GM12891 (cell line): ENCODE measurements around the gene SULF2.
A peak's percentile ranks its signal among the peaks of the same experiment; 100 is the strongest.

Experiments
- DNase-seq: peaks from one replicate; pipeline ENCODE4 v3.0.0; 2011; ENCODE audit warnings: low spot score; ENCODE audit not compliant: insufficient read length
- FAIRE-seq: peaks from 2 replicates; lab custom pipeline; 2011; peaks lifted over from hg19 to GRCh38; lab: Jason Lieb, UNC
- PAX5 ChIP-seq: IDR thresholded peaks from 2 replicates; pipeline ENCODE4 v1.6.1; 2011; ENCODE audit warnings: low read length, moderate library complexity, mild to moderate bottlenecking; ENCODE audit not compliant: insufficient read depth, severe bottlenecking
- POLR2A ChIP-seq: IDR thresholded peaks from 2 replicates; pipeline ENCODE4 v1.6.1; 2011; ENCODE audit warnings: low read depth, low read length, control low read depth
- POLR2AphosphoS5 ChIP-seq: IDR thresholded peaks from 2 replicates; pipeline ENCODE4 v1.6.1; 2011; ENCODE audit warnings: low read depth, low read length, control low read depth
- POU2F2 ChIP-seq: IDR thresholded peaks from 2 replicates; pipeline ENCODE4 v1.6.1; 2011; ENCODE audit warnings: low read depth, mild to moderate bottlenecking, control low read depth, low read length, moderate library complexity
- SPI1 ChIP-seq: IDR thresholded peaks from 2 replicates; pipeline ENCODE4 v1.6.1; 2011; ENCODE audit warnings: low read depth, low read length, control low read depth
- TAF1 ChIP-seq: IDR thresholded peaks from 2 replicates; pipeline ENCODE4 v1.6.1; 2011; ENCODE audit warnings: low read depth, low read length, control low read depth

Gene SULF2

GRCh38 chr20:47669489-47669888 lies 115.8 kb downstream of the SULF2 start:
- no peak for TF ChIP-seq PAX5
- no peak for TF ChIP-seq POU2F2
- TF ChIP-seq POLR2AphosphoS5: no peak
- peak; percentile 27 for TF ChIP-seq POLR2A
- no peak for TF ChIP-seq TAF1
- TF ChIP-seq SPI1: no peak
- DNase-seq (no peak), FAIRE-seq (no peak)

GRCh38 chr20:47669152-47669425 lies 116.2 kb downstream of the SULF2 start:
- no peak for TF ChIP-seq POLR2A
- no peak for TF ChIP-seq TAF1
- TF ChIP-seq SPI1: no peak
- TF ChIP-seq PAX5: no peak
- DNase-seq (no peak), FAIRE-seq (no peak)

- TF ChIP-seq POU2F2 (no peak), POLR2A (no peak), TAF1 (no peak), PAX5 (no peak), POLR2AphosphoS5 (no peak; the same call in 1 of the 2 replicates), SPI1 (no peak)
- FAIRE-seq: no peak
- DNase-seq: no peak
Observed at GRCh38 chr20:47668313-47669151, 116.7 kb downstream of the SULF2 start.

DNA sequence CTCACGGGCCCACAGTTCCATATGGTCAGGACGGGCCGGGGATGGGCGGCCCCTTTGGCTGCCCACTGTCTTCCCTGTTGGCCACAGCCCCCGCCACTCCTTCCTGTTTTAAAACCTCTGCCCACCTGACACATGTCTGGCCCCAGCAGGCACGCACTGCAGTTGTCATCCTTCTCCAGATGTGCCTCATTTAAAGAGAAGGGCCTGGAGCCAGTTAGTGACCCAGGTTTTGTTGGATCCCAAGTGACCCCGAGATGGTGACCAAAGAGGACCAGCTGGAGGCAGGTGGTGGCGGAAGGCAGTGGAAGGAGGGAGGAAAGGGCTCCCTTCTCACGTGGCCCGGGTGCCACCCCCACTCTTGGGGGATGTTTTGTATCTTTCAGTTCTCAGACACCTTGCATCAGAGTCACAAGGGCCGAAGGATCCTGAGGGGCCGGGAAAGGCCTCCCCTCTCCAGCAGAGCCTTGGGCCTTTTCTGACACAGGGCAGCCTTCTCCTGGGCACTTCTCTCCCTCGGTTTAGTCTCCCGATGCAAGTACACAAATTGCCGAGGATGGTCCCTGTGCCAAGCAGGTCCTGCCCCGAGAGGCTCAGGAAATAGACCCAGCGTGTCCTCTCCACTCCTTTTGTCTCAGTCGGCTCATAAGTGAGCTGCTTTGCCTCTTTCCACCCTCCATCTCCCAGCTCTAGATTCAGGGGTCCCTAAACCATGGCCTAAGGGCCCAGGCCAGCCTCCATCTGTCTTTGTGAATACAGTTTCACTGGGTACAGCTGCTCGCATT lies 117.6 kb downstream of the SULF2 start:
- TF ChIP-seq SPI1: no peak
- no peak for TF ChIP-seq TAF1
- no peak for TF ChIP-seq POLR2A
- TF ChIP-seq POU2F2: no peak
- no peak for TF ChIP-seq PAX5
- no peak for TF ChIP-seq POLR2AphosphoS5
- DNase-seq (no peak), FAIRE-seq (no peak)

DNA sequence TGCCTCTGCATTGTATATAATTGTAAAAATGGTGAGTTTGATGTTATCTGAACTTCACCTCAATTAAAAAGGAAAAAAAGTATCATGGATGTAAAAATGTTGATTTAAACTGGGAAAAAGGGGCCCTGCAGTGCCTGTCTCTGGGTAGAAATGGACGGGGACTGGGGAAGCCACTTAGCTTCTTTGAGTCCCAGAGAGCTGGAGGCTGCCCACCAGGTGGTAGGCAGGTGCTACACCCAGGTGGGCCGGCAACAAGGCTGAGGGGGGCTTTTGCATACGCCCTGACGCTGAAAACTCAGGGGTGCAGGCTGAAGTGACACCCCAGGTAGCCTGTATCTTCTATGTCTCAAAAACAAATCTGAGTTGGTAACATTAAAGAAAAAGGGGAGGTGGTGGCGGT lies 118.2 kb downstream of the SULF2 start:
- no peak for FAIRE-seq
- no peak for DNase-seq
- TF ChIP-seq POU2F2 (no peak), TAF1 (no peak), POLR2AphosphoS5 (no peak), POLR2A (peak; percentile 43; the same call in 1 of the 2 replicates), SPI1 (no peak), PAX5 (no peak)

GRCh38 chr20:47666304-47666703 lies 119.0 kb downstream of the SULF2 start:
- FAIRE-seq (no peak), DNase-seq (no peak)
- TF ChIP-seq POU2F2 (no peak), POLR2AphosphoS5 (no peak), SPI1 (no peak), POLR2A (no peak)

GRCh38 chr20:47665221-47665991 lies 119.9 kb downstream of the SULF2 start:
- DNase-seq (no peak), FAIRE-seq (no peak)

DNA sequence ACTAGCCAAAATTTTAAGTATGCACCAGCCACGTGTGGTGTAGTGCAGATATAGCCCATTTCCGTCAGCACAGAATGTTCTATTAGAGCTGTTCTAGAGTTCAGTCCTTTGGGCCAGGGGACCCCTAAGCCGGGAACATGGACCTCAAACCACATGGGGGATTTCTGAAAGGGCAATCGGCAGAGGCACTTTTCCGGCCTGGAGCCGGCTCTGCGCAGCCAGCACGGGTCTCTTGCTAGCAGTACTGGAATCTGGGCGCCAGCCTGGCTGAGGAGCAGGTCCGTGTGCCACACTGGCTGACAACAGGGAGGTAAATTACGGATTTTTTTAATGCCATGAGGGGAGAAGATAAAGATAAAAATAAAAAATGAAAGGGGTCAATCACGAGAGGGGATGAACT lies 120.5 kb downstream of the SULF2 start:
- TF ChIP-seq SPI1 (no peak), TAF1 (no peak)
- FAIRE-seq: no peak

More at GRCh38 chr20:47665221-47665991, 119.9 kb downstream of the SULF2 start:
- TF ChIP-seq POU2F2 (no peak), TAF1 (no peak), POLR2A (no peak), POLR2AphosphoS5 (peak; percentile 64)

GRCh38 chr20:47664068-47664437 lies 121.2 kb downstream of the SULF2 start:
- TF ChIP-seq POLR2A (0 out of 2 replicates have a peak, but pooled peaks have one; percentile 1), POU2F2 (no peak), POLR2AphosphoS5 (no peak; the same call in 1 of the 2 replicates)
- DNase-seq (no peak), FAIRE-seq (no peak)

More for the DNA sequence above, 120.5 kb downstream of the SULF2 start:
- DNase-seq: no peak
